ENCODE results near the gene ATG3. TPM values are rescaled to one million over a fixed set of nuclear protein-coding genes. Genes with fewer than 3 reads are reported as not detected.

The ATG3 gene
- total and polyA plus RNA-seq, 2 donors: 39.0 to 53.2 TPM

Other genes with a start within 250 kb of the ATG3 start
- 23.0 TPM for gene CD200, start 228.8 kb downstream of the ATG3 start, total RNA-seq
- gene CD200, start 228.8 kb downstream of the ATG3 start, polyA plus RNA-seq: 36.2 TPM
- gene BTLA, start 62.5 kb downstream of the ATG3 start, total RNA-seq: 2.2 TPM
- 0.25 TPM for gene BTLA, start 62.5 kb downstream of the ATG3 start, polyA plus RNA-seq
- 72.9 TPM for gene SLC35A5, start 83 bp upstream of the ATG3 start, total RNA-seq
- 25.0 TPM for gene SLC35A5, start 83 bp upstream of the ATG3 start, polyA plus RNA-seq
- 128 TPM for gene CCDC80, start 79.2 kb upstream of the ATG3 start, total RNA-seq
- gene CCDC80, start 79.2 kb upstream of the ATG3 start, polyA plus RNA-seq: 62.3 TPM

All from urinary bladder (tissue), 2 donors.